Muscle layer of duodenum (tissue), 2 donors: ENCODE data around the gene TRAPPC5.
A peak's percentile ranks its signal among the peaks of the same experiment; 100 is the strongest.

Source experiments
- H3K27ac ChIP-seq: one replicate; pipeline ENCODE4 v1.7.0; 2013; ENCODE audit warnings: mild to moderate bottlenecking, low read length
- H3K27me3 ChIP-seq: one replicate; pipeline ENCODE4 v1.7.0; 2013; ENCODE audit warnings: low read depth, mild to moderate bottlenecking, control low read depth, low read length
- H3K36me3 ChIP-seq, 2 donors: one replicate each; pipeline ENCODE4 v1.7.0; 2013; ENCODE audit warnings: low read length in 2 of 2, control low read depth in 1 of 2, mild to moderate bottlenecking in 1 of 2; ENCODE audit not compliant: insufficient read depth in 2 of 2, control insufficient read depth in 1 of 2
- H3K4me1 ChIP-seq, 2 donors: one replicate each; pipeline ENCODE4 v1.7.0; 2013; ENCODE audit warnings: low read length in 2 of 2, mild to moderate bottlenecking in 2 of 2, control low read depth in 1 of 2, moderate library complexity in 1 of 2; ENCODE audit not compliant: insufficient read depth in 2 of 2, control insufficient read depth in 1 of 2
- H3K4me3 ChIP-seq, 2 donors: one replicate each; pipeline ENCODE4 v1.7.0; 2013; ENCODE audit warnings: low read length in 2 of 2, low read depth in 1 of 2, mild to moderate bottlenecking in 1 of 2
- H3K9me3 ChIP-seq, 2 donors: one replicate each; pipeline ENCODE4 v1.7.0; 2013; ENCODE audit warnings: low read length in 2 of 2, control low read depth in 1 of 2, mild to moderate bottlenecking in 1 of 2; ENCODE audit not compliant: control insufficient read depth in 1 of 2
- donor health status: healthy.

TRAPPC5 gene

DNA sequence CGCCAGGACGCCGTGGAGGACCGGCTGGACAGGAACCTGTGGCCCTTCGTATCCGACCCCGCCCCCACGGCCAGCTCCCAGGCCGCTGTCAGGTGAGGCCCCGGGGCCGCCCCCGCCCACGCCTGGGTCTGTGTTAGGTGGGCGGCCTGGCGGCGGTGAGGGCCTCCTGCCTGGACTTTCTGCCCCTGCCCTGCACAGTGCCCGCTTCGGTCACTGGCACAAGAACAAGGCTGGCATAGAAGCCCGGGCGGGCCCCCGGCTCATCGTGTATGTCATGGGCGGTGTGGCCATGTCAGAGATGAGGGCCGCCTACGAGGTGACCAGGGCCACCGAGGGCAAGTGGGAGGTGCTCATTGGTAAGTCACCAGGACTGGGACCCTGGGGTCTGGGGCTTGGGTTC is 33.5 kb upstream of the TRAPPC5 start:
- Histone ChIP-seq H3K27me3 (peaks cover 4% of the 10 kb centered on the region), H3K4me3 (no peak overlapping the region), H3K4me1 (no peaks in the 10 kb centered on the region), H3K9me3 (no peaks in the 10 kb centered on the region), H3K36me3 (no peaks in the 10 kb centered on the region), H3K27ac (no peak overlapping the region)

DNA sequence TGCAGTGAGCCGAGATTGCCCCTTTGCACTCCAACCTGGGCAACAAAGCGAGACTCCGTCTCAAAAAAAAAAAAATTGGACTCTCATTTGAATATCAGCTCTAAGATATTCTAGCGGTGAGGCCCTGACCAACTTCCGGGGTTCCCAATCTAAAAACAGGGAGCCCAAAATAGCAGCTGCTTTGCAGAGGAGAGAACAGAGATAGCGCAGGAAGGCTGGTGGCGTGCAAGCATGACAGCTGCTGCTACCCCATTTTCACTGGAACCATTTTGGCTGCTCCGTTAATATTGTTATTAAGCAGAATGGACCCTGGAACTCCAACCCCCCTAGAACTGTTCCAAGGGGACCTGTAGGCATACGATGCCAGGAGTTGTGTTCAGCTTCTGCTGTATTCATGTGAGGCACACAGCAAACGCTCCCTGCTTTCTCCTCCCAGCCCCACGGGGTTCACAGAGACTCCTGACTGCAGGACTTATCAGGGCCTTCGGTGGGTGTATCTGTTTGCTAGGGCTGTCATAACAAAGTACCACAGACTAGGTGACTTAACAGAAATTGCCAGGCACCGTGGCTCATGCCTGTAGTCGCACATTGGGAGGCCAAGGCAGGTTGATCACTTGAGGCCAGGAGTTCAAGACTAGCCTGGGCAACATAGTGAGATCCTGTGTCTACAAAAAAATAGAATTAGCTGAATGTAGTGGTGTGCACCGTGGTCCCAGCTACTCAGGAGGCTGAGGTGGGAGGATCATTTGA is 32.2 kb upstream of the TRAPPC5 start:
- no peaks in the 10 kb centered on the region for H3K27me3 ChIP-seq
- no peaks in the 10 kb centered on the region for H3K9me3 ChIP-seq
- H3K36me3 ChIP-seq, result no peaks in the 10 kb centered on the region
- H3K27ac ChIP-seq, result no peak overlapping the region
- no peak overlapping the region for H3K4me3 ChIP-seq
- H3K4me1 ChIP-seq, result no peaks in the 10 kb centered on the region

DNA sequence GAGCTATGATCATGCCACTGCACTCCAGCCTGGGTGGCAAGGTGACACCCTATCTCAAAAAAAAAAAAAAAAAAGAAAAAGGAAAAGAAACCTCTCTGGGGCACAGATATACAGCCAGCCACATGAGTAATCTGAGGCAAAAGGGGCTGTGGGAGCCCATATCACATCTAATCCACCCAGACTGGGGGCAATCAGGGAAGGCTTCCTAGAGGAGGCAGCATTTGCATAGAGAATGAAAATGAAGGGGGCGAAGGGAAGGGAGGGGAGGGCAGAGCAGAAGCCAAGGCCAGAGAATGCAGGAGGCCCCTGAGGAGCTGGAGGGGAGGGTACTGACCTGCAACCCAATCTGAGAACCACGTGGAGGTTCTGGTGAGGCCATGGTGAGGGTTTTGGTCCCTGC is 30.5 kb upstream of the TRAPPC5 start:
- Histone ChIP-seq H3K27me3 (no peaks in the 10 kb centered on the region), H3K4me3 (no peak overlapping the region), H3K4me1 (no peaks in the 10 kb centered on the region), H3K9me3 (no peaks in the 10 kb centered on the region), H3K27ac (no peak overlapping the region), H3K36me3 (no peaks in the 10 kb centered on the region)

DNA sequence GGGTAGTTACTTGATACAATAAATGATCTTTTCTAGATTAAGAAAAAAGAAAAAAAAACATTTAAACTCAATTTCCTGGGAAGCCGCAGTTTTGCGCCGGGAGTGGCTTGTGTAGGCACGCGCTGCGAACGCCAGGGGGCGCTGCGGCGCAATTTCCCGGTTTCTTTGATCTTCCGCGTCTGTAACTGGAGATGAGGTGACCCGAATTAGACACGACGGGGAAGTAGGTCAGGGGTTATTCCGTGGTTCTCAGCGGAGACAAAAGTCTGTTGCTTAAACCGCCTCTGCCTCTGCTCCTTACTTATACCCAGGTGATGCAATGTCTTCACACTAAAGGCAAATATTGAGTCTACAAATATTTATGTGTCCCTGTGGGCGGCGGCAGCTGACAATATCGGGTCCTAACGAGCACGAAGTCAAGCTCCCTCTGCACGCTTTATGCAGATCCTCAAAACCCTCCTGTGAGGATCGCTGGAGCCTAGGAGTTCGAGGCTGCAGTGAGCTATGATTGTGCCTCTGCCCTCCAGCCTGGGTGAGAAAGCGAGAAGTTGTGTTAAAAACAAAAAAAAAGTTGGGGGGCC is 28.5 kb upstream of the TRAPPC5 start:
- H3K27me3 ChIP-seq, result no peaks in the 10 kb centered on the region
- H3K9me3 ChIP-seq, result no peaks in the 10 kb centered on the region
- H3K36me3 ChIP-seq, result no peaks in the 10 kb centered on the region
- no peaks in the 10 kb centered on the region for H3K4me1 ChIP-seq
- H3K27ac ChIP-seq, result no peak overlapping the region
- peak overlapping the region; percentile 23 to 48 for H3K4me3 ChIP-seq

DNA sequence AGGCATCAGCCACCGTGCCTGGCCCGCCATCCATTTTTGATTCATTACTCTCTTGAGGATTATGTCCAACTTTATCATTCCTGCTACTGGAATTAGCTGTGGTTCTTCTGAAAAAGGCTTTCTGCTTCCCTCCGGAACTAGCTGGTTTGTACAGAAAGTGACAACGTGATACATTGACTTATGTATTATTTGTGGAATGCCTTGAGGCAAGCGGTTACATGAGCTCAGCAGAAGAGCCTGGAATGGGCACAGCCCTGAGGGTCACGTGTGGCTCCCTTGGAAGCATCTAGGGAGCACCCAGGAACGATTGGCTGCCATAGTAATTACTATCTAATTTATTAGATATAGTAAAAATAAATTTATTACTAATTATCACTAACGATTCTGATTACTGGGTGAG is 26.2 kb upstream of the TRAPPC5 start:
- Histone ChIP-seq H3K36me3 (no peaks in the 10 kb centered on the region), H3K4me1 (no peaks in the 10 kb centered on the region), H3K4me3 (no peak overlapping the region), H3K27me3 (no peaks in the 10 kb centered on the region), H3K9me3 (no peaks in the 10 kb centered on the region), H3K27ac (no peak overlapping the region)

DNA sequence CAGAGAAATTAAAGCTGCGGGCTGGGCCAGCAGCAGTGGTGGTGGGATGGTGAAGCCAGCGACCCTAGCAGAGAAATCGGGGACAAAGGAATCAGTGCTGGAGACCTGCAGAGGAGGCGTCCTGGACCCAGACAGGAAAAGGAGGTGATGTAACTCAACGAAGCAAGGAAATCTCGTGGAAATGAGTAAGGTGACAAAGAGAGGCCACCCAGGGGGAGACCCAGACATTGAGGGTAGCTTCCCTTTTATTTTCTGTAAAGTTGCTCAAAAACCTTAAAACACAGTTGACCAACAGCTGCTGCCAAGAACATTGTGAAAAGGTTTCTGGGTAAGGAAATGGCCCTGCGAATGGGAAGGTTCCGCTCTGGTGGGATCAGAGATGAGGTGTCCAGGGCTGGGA is 25.1 kb upstream of the TRAPPC5 start:
- H3K4me1 ChIP-seq, result no peaks in the 10 kb centered on the region
- H3K9me3 ChIP-seq, result no peaks in the 10 kb centered on the region
- H3K4me3 ChIP-seq, result no peak overlapping the region
- H3K27me3 ChIP-seq, result no peaks in the 10 kb centered on the region
- no peak overlapping the region for H3K27ac ChIP-seq
- H3K36me3 ChIP-seq, result no peaks in the 10 kb centered on the region

DNA sequence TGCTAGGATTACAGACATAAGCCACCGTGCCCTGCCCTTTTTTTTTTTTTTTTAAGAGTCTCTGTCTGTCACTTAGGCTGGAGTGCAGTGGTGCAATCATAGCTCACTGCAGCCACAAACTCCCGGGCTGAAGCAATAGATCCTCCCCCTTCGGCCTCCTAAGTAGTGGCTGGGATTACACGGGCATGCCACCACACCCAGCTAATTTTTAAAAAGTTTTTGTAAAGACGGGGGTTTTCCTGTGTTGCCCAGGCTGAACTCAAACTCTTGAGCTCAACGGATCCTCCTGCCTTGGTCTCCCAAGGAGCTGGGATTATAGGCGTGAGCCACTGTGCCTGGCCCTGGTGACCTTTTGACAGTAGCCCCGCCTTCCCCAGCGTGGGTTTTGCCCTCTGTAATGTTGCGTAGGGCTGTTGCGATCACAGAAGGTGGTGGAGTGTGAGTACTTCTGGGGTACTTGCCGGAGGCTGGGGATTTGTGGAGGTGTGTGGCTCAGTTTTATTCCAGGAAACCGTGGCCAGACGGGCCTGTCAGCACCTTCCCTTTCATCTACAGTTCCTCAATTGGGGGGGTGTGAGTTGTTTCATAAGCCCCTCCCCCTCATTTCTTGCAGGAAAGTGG is 23.4 kb upstream of the TRAPPC5 start:
- H3K27me3 ChIP-seq, result no peaks in the 10 kb centered on the region
- no peak overlapping the region for H3K4me3 ChIP-seq
- H3K9me3 ChIP-seq, result no peaks in the 10 kb centered on the region
- no peak overlapping the region for H3K27ac ChIP-seq
- no peaks in the 10 kb centered on the region for H3K4me1 ChIP-seq
- no peaks in the 10 kb centered on the region for H3K36me3 ChIP-seq

DNA sequence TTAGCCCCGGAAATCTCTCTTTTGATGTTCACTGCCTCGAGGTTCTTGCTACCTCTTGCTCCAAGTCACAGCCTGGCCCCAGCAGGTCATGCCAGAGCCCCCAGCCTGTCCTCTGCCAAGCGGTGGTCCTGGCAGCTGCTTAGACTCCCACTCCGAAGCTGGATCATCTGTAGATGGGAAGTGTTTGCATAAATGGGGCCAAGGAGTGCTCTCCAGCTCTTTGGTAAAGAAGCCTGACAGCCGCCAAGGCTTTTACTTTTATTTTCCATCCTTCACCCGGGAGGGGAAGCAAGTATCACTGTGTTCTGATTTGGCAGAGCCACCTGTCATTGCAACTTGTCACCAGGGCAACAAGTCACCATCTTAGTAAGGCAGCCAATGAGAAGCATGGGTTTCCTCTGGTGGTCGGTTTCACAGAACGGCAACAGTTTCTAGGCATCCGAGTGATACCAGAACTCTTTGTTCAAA is 22.4 kb upstream of the TRAPPC5 start:
- no peak overlapping the region for H3K27ac ChIP-seq

DNA sequence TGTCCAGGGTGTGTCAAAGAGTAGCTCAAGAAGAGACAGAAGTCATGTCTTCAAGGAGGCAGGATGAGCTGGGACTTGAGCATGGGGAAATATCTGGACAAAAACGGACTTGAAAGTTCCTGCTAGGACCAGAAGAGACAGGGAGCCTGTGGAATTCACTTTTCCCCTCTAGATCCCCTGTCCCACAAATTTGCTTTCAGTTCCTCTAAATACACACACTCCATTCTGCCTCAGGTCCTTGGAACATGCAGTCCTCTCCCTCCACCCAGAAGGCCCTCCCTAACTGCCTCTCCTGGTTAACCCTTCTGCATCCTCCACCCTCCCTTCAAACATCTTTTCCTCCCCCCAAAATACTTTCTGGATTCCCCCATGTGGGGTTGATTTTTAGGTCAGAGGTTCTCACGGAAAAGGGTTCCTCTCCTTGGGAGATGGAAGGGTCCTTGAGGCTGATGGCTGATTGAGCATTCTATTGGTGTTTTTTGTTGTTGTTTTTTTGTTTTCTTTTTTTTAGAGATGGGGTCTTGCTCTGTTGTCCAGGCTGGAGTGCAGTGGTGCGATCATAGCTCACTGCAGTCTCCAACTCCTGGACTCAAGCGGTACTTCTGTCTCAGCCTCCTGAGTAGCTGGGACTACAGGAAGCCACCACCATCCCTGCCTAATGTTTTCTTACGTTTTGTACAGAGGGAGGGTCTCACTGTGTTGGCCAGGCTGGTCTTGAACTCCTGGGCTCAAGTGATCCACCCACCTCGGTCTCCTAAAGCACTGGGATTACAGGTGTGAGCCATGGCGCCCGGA is 18.7 kb upstream of the TRAPPC5 start:
- Histone ChIP-seq H3K9me3 (no peaks in the 10 kb centered on the region), H3K36me3 (no peaks in the 10 kb centered on the region), H3K4me1 (no peaks in the 10 kb centered on the region), H3K27ac (no peak overlapping the region), H3K4me3 (no peak overlapping the region), H3K27me3 (no peaks in the 10 kb centered on the region)

More for the DNA sequence above, 22.4 kb upstream of the TRAPPC5 start:
- Histone ChIP-seq H3K27me3 (no peaks in the 10 kb centered on the region), H3K36me3 (no peaks in the 10 kb centered on the region), H3K4me3 (no peak overlapping the region), H3K4me1 (no peaks in the 10 kb centered on the region), H3K9me3 (no peaks in the 10 kb centered on the region)

DNA sequence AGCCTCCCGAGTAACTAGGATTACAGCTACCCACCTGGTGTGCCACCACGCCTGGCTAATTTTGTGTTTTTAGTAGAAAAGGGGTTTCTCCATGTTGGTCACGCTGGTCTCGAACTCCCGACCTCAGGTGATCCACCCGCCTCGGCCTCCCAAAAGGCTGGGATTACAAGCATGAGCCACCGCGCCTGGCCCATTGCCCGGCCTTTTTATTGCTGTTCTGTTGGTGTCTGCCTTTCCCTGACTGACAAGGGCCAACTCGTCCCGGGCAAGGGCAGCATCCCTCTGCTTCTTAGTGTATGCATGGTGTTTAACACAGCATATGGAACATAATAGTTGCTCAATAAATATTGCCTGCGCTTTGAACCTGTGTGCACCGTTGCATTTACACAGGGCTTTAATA is 18.0 kb upstream of the TRAPPC5 start:
- no peaks in the 10 kb centered on the region for H3K27me3 ChIP-seq
- no peaks in the 10 kb centered on the region for H3K9me3 ChIP-seq
- H3K27ac ChIP-seq, result no peak overlapping the region
- H3K4me1 ChIP-seq, result no peaks in the 10 kb centered on the region
- no peaks in the 10 kb centered on the region for H3K36me3 ChIP-seq
- H3K4me3 ChIP-seq, result no peak overlapping the region

DNA sequence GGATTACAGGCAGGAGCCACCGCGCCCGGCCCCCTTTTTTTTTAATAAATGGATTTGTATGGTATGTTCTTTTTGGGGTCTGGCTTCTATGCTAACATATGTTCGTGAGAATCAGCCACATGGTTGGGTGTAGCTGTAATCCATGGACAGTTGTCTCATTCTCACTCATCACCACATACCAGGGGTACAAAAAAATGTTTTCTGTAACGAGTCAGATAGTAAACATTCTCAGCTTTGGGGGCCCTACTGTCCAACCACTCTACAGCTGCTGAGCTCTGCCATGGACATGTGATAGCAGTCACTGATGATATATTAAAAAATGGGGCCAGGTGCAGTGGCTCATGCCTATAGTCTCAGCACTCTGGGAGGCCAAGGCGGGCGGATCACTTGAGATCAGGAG is 16.9 kb upstream of the TRAPPC5 start:
- Histone ChIP-seq H3K9me3 (no peaks in the 10 kb centered on the region), H3K27ac (no peak overlapping the region), H3K27me3 (no peaks in the 10 kb centered on the region)

More for the DNA sequence above, 16.9 kb upstream of the TRAPPC5 start:
- Histone ChIP-seq H3K4me3 (no peak overlapping the region), H3K36me3 (no peaks in the 10 kb centered on the region), H3K4me1 (no peaks in the 10 kb centered on the region)
